Neutrophil (primary cell): ENCODE measurements around the gene KCTD2.
"Not testable (repeated sequence)": the region's sequence is repeated elsewhere in the genome, so short reads cannot be mapped to it uniquely, and the experiment has no call there.

Source experiments
- H3K27ac ChIP-seq: fragments of 200-600 bp; sonication (generic); 2 replicates; pipeline ENCODE4 v1.5.1; 2016; ENCODE audit warnings: mild to moderate bottlenecking, moderate library complexity
- H3K27me3 ChIP-seq: fragments of 200-600 bp; sonication (generic); 2 replicates; pipeline ENCODE4 v1.6.0; 2016; ENCODE audit warnings: mild to moderate bottlenecking
- H3K36me3 ChIP-seq: fragments of 200-600 bp; sonication (generic); 2 replicates; pipeline ENCODE4 v1.5.1; 2017
- H3K4me1 ChIP-seq, 2 experiments: fragments of 200-600 bp in 1 of 2; sonication (generic) in 1 of 2; 1 replicate in 1 of 2; 2 replicates in 1 of 2; pipeline versions ENCODE4 v1.5.1 to v1.6.1; 2013 to 2016; ENCODE audit warnings: low read depth in 1 of 2, low read length in 1 of 2, mild to moderate bottlenecking in 1 of 2, moderate library complexity in 1 of 2; ENCODE audit not compliant: control insufficient read depth in 1 of 2, insufficient read depth in 1 of 2
- H3K4me3 ChIP-seq, 2 experiments: fragments of 200-600 bp in 1 of 2; sonication (generic) in 1 of 2; 1 replicate in 1 of 2; 2 replicates in 1 of 2; pipeline ENCODE4 v1.5.1; 2013 to 2016; ENCODE audit warnings: low read depth in 1 of 2, low read length in 1 of 2, mild to moderate bottlenecking in 1 of 2, moderate library complexity in 1 of 2
- H3K9me3 ChIP-seq: fragments of 200-600 bp; sonication (generic); 2 replicates; pipeline ENCODE4 v1.5.1; 2016
- CTCF ChIP-seq: fragments of 200-600 bp; sonication (generic); IDR thresholded peaks from 2 replicates; pipeline ENCODE4 v1.5.1; 2016; ENCODE audit warnings: antibody characterized with exemption

The KCTD2 gene

DNA sequence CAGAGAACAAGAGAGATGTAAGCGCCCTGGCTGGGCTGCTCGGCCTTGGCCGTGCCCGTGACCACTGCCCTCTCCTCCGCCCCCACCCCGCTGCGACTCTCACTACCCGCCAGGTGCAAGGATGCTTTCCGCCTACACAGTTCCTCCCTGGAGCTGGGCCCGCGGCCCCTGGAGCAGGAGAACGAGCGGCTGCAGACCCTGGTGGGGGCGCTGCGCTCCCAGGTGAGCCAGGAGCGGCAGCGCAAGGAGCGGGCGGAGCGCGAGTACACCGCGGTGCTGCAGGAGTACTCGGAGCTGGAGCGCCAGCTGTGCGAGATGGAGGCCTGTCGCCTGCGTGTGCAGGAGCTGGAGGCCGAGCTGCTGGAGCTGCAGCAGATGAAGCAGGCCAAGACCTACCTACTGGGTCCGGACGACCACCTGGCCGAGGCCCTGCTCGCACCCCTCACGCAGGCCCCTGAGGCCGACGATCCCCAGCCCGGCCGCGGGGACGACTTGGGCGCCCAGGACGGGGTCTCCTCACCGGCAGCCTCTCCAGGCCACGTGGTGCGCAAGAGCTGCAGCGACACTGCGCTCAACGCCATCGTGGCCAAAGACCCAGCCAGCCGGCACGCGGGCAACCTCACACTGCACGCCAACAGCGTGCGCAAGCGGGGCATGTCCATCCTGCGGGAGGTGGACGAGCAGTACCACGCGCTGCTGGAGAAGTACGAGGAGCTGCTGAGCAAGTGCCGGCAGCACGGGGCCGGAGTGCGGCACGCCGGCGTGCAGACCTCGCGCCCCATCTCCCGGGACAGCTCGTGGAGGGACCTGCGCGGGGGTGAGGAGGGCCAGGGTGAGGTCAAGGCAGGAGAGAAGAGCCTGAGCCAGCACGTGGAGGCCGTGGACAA, 43.7 kb upstream of the KCTD2 start:
- H3K27ac ChIP-seq, result no peak overlapping the region
- no peaks in the 10 kb centered on the region for H3K27me3 ChIP-seq
- TF ChIP-seq CTCF, result no peak
- peaks cover 7 to 11% of the 10 kb centered on the region in 2 experiments for H3K4me1 ChIP-seq
- no peaks in the 10 kb centered on the region for H3K9me3 ChIP-seq
- H3K36me3 ChIP-seq, result no peaks in the 10 kb centered on the region
- no peak overlapping the region for H3K4me3 ChIP-seq

DNA sequence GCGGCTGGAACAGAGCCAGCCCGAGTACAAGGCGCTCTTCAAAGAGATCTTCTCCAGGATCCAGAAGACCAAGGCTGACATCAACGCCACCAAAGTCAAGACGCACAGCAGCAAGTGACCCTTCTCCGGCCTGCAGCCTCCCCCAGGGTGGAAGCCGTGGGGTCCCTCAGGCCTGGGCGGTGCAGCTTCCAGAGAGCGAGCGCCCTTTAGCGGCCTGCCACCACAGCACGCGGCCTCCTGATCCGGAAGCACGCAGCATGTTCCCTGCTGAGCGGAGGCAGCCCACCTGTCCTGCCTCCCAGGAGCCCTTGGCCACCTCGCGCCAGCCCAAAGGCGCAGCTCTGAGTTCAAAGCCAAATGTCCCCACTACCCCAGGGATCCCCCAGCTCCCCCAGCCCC, 43.1 kb upstream of the KCTD2 start:
- Histone ChIP-seq H3K27ac (no peak overlapping the region), H3K4me3 (no peak overlapping the region), H3K4me1 (peaks cover 7 to 11% of the 10 kb centered on the region in 2 experiments), H3K9me3 (no peaks in the 10 kb centered on the region), H3K27me3 (no peaks in the 10 kb centered on the region), H3K36me3 (no peaks in the 10 kb centered on the region)
- TF ChIP-seq CTCF, result no peak

DNA sequence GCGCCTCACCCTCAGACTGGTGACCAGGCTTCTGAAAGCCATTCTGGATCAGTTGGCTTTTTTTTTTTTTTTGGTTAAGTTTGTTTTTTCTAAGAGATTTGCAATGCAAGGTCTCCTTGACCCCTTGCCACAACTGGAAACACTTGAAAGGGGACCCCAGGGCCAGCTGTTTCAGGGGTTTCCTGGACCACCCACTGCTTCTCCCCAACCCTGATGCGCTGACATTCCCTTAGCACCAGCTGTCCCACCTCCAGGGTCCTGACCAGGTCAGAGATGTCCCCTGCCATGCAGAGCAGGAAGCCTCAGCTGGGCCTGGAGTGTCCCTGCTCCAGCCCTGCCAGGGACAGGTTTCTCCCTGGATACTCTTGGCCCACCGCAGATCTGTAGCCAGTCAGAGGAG, 42.7 kb upstream of the KCTD2 start:
- no peaks in the 10 kb centered on the region for H3K9me3 ChIP-seq
- H3K36me3 ChIP-seq, result no peaks in the 10 kb centered on the region

DNA sequence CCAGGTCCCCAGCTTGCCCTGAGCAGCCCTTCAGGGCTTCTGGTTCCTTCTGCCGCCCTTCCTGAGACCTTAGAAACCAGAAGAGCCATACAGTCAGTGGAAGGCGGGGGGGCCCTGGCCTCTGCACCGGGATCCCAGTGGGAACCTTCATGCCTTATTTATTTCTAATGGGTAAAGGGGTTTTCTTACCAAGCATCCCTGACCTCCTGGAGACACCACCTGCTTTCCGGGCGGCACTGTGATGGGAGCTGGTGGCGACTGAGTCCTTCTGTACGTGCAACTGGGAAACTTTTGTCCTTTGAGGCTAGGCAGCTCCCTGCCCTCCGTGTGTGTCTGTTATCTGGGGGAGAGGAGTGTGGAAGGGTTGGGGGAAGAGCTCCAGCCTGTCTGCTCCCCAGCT, 41.7 kb upstream of the KCTD2 start:
- Histone ChIP-seq H3K9me3 (no peaks in the 10 kb centered on the region), H3K27me3 (no peaks in the 10 kb centered on the region), H3K36me3 (no peaks in the 10 kb centered on the region), H3K4me3 (no peak overlapping the region), H3K4me1 (peaks cover 7 to 11% of the 10 kb centered on the region in 2 experiments), H3K27ac (no peak overlapping the region)
- TF ChIP-seq CTCF, result no peak

More for the DNA sequence above, 42.7 kb upstream of the KCTD2 start:
- Histone ChIP-seq H3K4me1 (peaks cover 7 to 11% of the 10 kb centered on the region in 2 experiments), H3K27me3 (no peaks in the 10 kb centered on the region), H3K4me3 (no peak overlapping the region), H3K27ac (no peak overlapping the region)
- TF ChIP-seq CTCF, result no peak

- not testable (repeated sequence) for H3K9me3 ChIP-seq, H3K36me3 ChIP-seq, H3K27ac ChIP-seq, H3K27me3 ChIP-seq, H3K4me3 ChIP-seq
- H3K4me1 ChIP-seq, result peaks cover 7 to 11% of the 10 kb centered on the region in 2 experiments
Observed at GRCh38 chr17:75006084-75006483, 40.9 kb upstream of the KCTD2 start.

DNA sequence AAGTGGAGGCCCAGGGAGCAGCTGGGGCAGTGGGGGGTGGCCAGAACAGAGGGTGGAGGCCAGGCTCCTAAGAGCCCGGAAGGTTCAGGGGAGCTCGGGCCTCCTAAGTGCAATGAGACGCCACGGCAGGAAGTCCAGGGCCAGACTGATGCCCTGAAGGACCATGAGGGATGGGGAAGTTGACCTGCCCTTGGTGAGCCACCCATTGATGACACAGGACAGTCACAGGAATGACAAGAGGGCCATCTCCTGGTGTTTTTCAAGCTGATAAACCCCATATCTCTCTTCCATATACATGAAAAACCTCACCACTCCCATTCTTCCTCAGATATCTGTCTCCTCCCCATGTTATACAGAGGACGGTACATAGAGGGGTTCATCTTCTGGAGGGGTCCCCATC, 40.4 kb upstream of the KCTD2 start:
- Histone ChIP-seq H3K27me3 (no peaks in the 10 kb centered on the region), H3K9me3 (no peaks in the 10 kb centered on the region), H3K36me3 (no peaks in the 10 kb centered on the region), H3K4me3 (no peak overlapping the region), H3K4me1 (peaks cover 7 to 11% of the 10 kb centered on the region in 2 experiments), H3K27ac (no peak overlapping the region)
- TF ChIP-seq CTCF, result no peak
